Fibroblast of skin of left biceps (primary cell): ENCODE measurements around the gene MAP3K9.

Source experiments
- DNase-seq, 2 experiments: peaks; one replicate each; pipeline ENCODE4 v3.0.0-alpha.2; 2013; ENCODE audit warnings: low read depth in 2 of 2

MAP3K9 gene

GRCh38 chr14:70788898-70789297 lies 20.4 kb downstream of the MAP3K9 start:
- DNase-seq: no peak

- DNase-seq: no peak
Measured at GRCh38 chr14:70785556-70785955, 23.8 kb downstream of the MAP3K9 start.

GRCh38 chr14:70784886-70785285 lies 24.4 kb downstream of the MAP3K9 start:
- DNase-seq: no peak

- DNase-seq: no peak
Measured at GRCh38 chr14:70782361-70782760, 27.0 kb downstream of the MAP3K9 start.

- DNase-seq: no peak
Measured at GRCh38 chr14:70780396-70781075, 28.8 kb downstream of the MAP3K9 start.

GRCh38 chr14:70779667-70780066 lies 29.6 kb downstream of the MAP3K9 start:
- DNase-seq: no peak

GRCh38 chr14:70776197-70776596 lies 33.1 kb downstream of the MAP3K9 start:
- DNase-seq: no peak

- no peak for DNase-seq
Measured at GRCh38 chr14:70773182-70773862, 36.0 kb downstream of the MAP3K9 start.

GRCh38 chr14:70771781-70772212 lies 37.5 kb downstream of the MAP3K9 start:
- no peak for DNase-seq

GRCh38 chr14:70770490-70770889 lies 38.8 kb downstream of the MAP3K9 start:
- DNase-seq: no peak

GRCh38 chr14:70759398-70759797 lies 49.9 kb downstream of the MAP3K9 start:
- DNase-seq: no peak

- no peak for DNase-seq
Measured at GRCh38 chr14:70755655-70756054, 53.7 kb downstream of the MAP3K9 start.

- no peak for DNase-seq
Measured at GRCh38 chr14:70754991-70755390, 54.3 kb downstream of the MAP3K9 start.

- no peak for DNase-seq
Measured at GRCh38 chr14:70753518-70753953, 55.8 kb downstream of the MAP3K9 start.

- no peak for DNase-seq
Measured at GRCh38 chr14:70748422-70748821, 60.9 kb downstream of the MAP3K9 start.

- no peak for DNase-seq
Measured at GRCh38 chr14:70744641-70745040, 64.7 kb downstream of the MAP3K9 start.

- DNase-seq: no peak
Measured at GRCh38 chr14:70742316-70742715, 67.0 kb downstream of the MAP3K9 start.

GRCh38 chr14:70741482-70741881 lies 67.8 kb downstream of the MAP3K9 start:
- no peak for DNase-seq

GRCh38 chr14:70735043-70735442 lies 74.3 kb downstream of the MAP3K9 start:
- peak in 1 of 2 experiments; percentile 21 for DNase-seq

- no peak for DNase-seq
Measured at GRCh38 chr14:70731447-70732239, 77.7 kb downstream of the MAP3K9 start.

GRCh38 chr14:70730393-70730792 lies 78.9 kb downstream of the MAP3K9 start:
- no peak for DNase-seq

- no peak for DNase-seq
Measured at GRCh38 chr14:70726651-70727375, 82.5 kb downstream of the MAP3K9 start.
